ENCODE data around the gene PTPN1. TPM values are rescaled to one million over a fixed set of nuclear protein-coding genes. Genes with fewer than 3 reads are reported as not detected.

Gene PTPN1
- total and polyA plus RNA-seq, 2 donors (not counting 3 experiments of a cell fraction or from before 2014, with no cell fraction given), result 41.1 to 64.3 TPM

- no peaks in the 10 kb centered on the region for H3K9me1 ChIP-seq (replicated peaks; ENCODE audit: control insufficient read depth, extremely low read depth, insufficient read depth, low read length)
- H2AFZ ChIP-seq (ENCODE audit: low read depth, low read length), result no peak overlapping the region
- no peak overlapping the region for H3K9ac ChIP-seq (replicated peaks; ENCODE audit: extremely low read depth, insufficient read depth, low read length)
- ChIA-PET CTCF (no interaction called here), POLR2A (no interaction called here)
- no peak overlapping the region for H3K27ac ChIP-seq (ENCODE audit: insufficient read depth, low read depth, low read length)
- H3K27me3 ChIP-seq (ENCODE audit: control insufficient read depth in 2 of 2, insufficient read depth in 2 of 2, low read length in 2 of 2), result no peaks in the 10 kb centered on the region
- H3K36me3 ChIP-seq (ENCODE audit: control insufficient read depth in 2 of 2, extremely low read depth in 1 of 2, insufficient read depth in 2 of 2, low read length in 2 of 2), result peaks cover 13 to 25% of the 10 kb centered on the region in 2 experiments
- H4K20me1 ChIP-seq (replicated peaks; ENCODE audit: control insufficient read depth, extremely low read depth, insufficient read depth, low read length), result no peaks in the 10 kb centered on the region
- intact Hi-C loops (cut with micrococcal nuclease) (no loop called here), dilution Hi-C loops (cut with MboI; ENCODE audit: extremely low pct_ligation_motif_present, low sequenced_read_pairs) (no loop called here)
- H3K4me3 ChIP-seq (replicated peaks in 1 of 3; ENCODE audit: insufficient read depth in 1 of 3, low read depth in 1 of 3, low read length in 3 of 3), result no peak overlapping the region
- no TSS peak for BruUV-seq (replicated peaks)
- H3K9me3 ChIP-seq (replicated peaks; ENCODE audit: control insufficient read depth, insufficient read depth, low read length), result no peaks in the 10 kb centered on the region
- peaks cover 72% of the 10 kb centered on the region for H3K79me2 ChIP-seq (ENCODE audit: control insufficient read depth, insufficient read depth, low read length)
- DNase-seq (ENCODE audit: low read depth, low spot score) (no peak), FAIRE-seq (no peak)
- H3K4me2 ChIP-seq (ENCODE audit: insufficient read depth, low read length), result no peak overlapping the region
- peaks cover 31% of the 10 kb centered on the region for H3K4me1 ChIP-seq (ENCODE audit: control insufficient read depth, extremely low read depth, insufficient read depth, low read length)
- no peak for TF ChIP-seq POLR2A (IDR thresholded peaks at IDR 0.05; ENCODE audit: low read depth, low read length)
- TF ChIP-seq POLR2AphosphoS5 (IDR thresholded peaks at IDR 0.05; ENCODE audit: insufficient read depth, low read depth, low read length), result no peak
- no peak for TF ChIP-seq MAX (IDR thresholded peaks at IDR 0.05; ENCODE audit: insufficient read depth, insufficient read length)
- TF ChIP-seq MYC (IDR thresholded peaks at IDR 0.05; ENCODE audit: low read depth, low read length), result no peak
- TF ChIP-seq GATA2 (IDR thresholded peaks at IDR 0.05; ENCODE audit: insufficient read depth, insufficient read length, low read depth, low read length), result no peak
- TF ChIP-seq EZH2 (IDR thresholded peaks at IDR 0.05; ENCODE audit: borderline replicate concordance, low read depth, low read length, severe bottlenecking), result no peak
- no peak for TF ChIP-seq FOS (IDR thresholded peaks at IDR 0.05; ENCODE audit: borderline replicate concordance, insufficient read depth, low read length)
- TF ChIP-seq JUN (IDR thresholded peaks at IDR 0.05; ENCODE audit: borderline replicate concordance, insufficient read depth, insufficient read length, low read depth), result no peak
- TF ChIP-seq, protein P1, sequence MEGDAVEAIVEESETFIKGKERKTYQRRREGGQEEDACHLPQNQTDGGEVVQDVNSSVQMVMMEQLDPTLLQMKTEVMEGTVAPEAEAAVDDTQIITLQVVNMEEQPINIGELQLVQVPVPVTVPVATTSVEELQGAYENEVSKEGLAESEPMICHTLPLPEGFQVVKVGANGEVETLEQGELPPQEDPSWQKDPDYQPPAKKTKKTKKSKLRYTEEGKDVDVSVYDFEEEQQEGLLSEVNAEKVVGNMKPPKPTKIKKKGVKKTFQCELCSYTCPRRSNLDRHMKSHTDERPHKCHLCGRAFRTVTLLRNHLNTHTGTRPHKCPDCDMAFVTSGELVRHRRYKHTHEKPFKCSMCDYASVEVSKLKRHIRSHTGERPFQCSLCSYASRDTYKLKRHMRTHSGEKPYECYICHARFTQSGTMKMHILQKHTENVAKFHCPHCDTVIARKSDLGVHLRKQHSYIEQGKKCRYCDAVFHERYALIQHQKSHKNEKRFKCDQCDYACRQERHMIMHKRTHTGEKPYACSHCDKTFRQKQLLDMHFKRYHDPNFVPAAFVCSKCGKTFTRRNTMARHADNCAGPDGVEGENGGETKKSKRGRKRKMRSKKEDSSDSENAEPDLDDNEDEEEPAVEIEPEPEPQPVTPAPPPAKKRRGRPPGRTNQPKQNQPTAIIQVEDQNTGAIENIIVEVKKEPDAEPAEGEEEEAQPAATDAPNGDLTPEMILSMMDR (IDR thresholded peaks at IDR 0.05; ENCODE audit: extremely low read depth in 1 of 2, insufficient read depth in 1 of 2, low read depth in 1 of 2, low read length in 2 of 2), result no peak
These were observed 57.8 kb downstream of the PTPN1 start for GRCh38 chr20:50567860-50568548.

Data from endothelial cell of umbilical vein (primary cell).